ENCODE measurements around the gene TRAK1. TPM values are rescaled to one million over a fixed set of nuclear protein-coding genes. Genes with fewer than 3 reads are reported as not detected.

The TRAK1 gene
- total RNA-seq, 2 experiments from 2014 or later = 23.7 to 25.9 TPM

- Mint-ChIP-seq H3K9me3 (no peaks in the 10 kb centered on the region), H3K27me3 (no peaks in the 10 kb centered on the region), H3K4me3 (no peak overlapping the region), H3K4me1 (peaks cover 50% of the 10 kb centered on the region), H3K27ac (no peak overlapping the region), H3K36me3 (ENCODE audit: low read depth) (peaks cover 24% of the 10 kb centered on the region)
- ChIA-PET CTCF (interaction anchor here (1.3 to 4.3 kb wide), 3 partner anchors 21 to 27 kb away, joined by 3 to 28 read pairs (median 3); no protein-coding TSS in a partner anchor), POLR2A (interaction anchor here (1.1 kb wide), 1 partner anchor 9 kb away, joined by 4 read pairs; no protein-coding TSS in a partner anchor)
- no peak for DNase-seq
Observed at GRCh38 chr3:42214565-42215283, 123.6 kb downstream of the TRAK1 start.

DNA sequence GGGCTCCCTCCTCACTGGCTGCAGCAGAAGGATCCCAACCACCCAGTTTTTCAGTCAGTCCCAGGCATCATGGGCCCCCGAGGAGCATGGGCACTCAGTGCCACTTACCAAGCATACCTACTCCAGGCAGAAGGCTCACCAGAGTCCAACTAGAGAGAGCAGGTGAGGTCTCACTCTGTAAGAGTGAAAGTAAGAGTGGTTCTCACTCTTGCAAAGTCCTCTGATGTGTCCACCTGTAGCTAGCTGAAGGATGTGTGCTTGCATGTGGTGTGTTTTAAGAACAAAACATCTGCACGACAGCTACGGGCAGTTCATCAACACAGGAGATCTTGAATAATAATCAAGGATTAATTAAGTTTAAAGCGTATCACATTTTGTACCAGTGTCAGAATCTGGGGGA is 125.1 kb downstream of the TRAK1 start:
- CTCF ChIA-PET = interaction anchor here (4.3 kb wide), 1 partner anchor 25 kb away, joined by 28 read pairs; no protein-coding TSS in a partner anchor
- H3K27me3 Mint-ChIP-seq = no peaks in the 10 kb centered on the region
- no peak for DNase-seq
- peaks cover 50% of the 10 kb centered on the region for H3K4me1 Mint-ChIP-seq
- H3K27ac Mint-ChIP-seq = no peak overlapping the region
- H3K9me3 Mint-ChIP-seq = no peaks in the 10 kb centered on the region
- H3K4me3 Mint-ChIP-seq = no peak overlapping the region
- peaks cover 15% of the 10 kb centered on the region for H3K36me3 Mint-ChIP-seq (ENCODE audit: low read depth)
- POLR2A ChIA-PET = no interaction called here

GRCh38 chr3:42216931-42217333 is 125.8 kb downstream of the TRAK1 start:
- H3K27ac Mint-ChIP-seq = peak overlapping the region; percentile 36
- no peak overlapping the region for H3K4me3 Mint-ChIP-seq
- peaks cover 10% of the 10 kb centered on the region for H3K36me3 Mint-ChIP-seq (ENCODE audit: low read depth)
- peaks cover 50% of the 10 kb centered on the region for H3K4me1 Mint-ChIP-seq
- ChIA-PET CTCF (interaction anchor here (4.3 kb wide), 1 partner anchor 26 kb away, joined by 28 read pairs; no protein-coding TSS in a partner anchor), POLR2A (no interaction called here)
- H3K27me3 Mint-ChIP-seq = no peaks in the 10 kb centered on the region
- H3K9me3 Mint-ChIP-seq = no peaks in the 10 kb centered on the region
- no peak for DNase-seq

DNA sequence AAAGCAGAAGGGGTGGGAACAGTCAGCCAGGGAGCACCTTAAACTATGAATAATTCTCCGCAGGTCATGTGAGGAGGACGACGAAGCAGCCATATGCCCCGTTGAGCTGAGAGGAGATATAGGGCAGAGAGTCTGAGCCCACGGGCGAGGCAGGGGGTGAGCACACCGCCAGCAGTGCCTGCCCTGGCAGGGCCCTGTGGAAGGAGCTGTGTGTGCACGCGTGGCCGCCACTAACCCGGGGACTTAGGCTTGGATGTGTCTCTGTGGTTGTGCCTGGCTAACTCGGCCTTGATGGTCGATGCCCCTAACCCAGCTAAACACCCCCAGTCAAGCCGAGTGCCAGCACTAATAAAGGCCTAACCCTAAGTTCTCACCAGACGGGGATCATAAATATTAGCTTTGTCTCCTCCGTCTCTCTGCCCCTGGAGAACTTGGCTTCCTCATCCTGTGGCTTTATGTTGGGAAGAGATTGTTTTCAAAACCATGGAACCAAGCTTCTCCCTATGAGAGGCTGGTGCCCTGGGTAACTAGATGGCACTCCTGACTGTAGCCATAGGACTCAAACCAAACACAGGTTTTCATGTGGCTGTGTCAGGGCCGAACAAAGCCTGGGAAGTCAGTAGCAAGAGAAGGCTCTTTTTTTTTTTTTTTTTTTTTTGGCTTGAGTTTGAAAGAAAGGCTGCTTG is 129.4 kb downstream of the TRAK1 start:
- Mint-ChIP-seq H3K36me3 (ENCODE audit: low read depth) (peaks cover 16% of the 10 kb centered on the region), H3K4me1 (peaks cover 22% of the 10 kb centered on the region), H3K27me3 (no peaks in the 10 kb centered on the region), H3K4me3 (no peak overlapping the region), H3K27ac (no peak overlapping the region), H3K9me3 (no peaks in the 10 kb centered on the region)
- CTCF ChIA-PET = no interaction called here
- POLR2A ChIA-PET = no interaction called here
- DNase-seq = no peak

- ChIA-PET POLR2A (no interaction called here), CTCF (interaction anchor here (0.6 kb wide), 1 partner anchor 39 kb away, joined by 3 read pairs; no protein-coding TSS in a partner anchor)
Observed at GRCh38 chr3:42222942-42223693, 132.0 kb downstream of the TRAK1 start.

GRCh38 chr3:42224178-42224577 is 133.0 kb downstream of the TRAK1 start:
- ChIA-PET CTCF (interaction anchor here (1.1 kb wide), 1 partner anchor 23 kb away, joined by 4 read pairs; no protein-coding TSS in a partner anchor), POLR2A (no interaction called here)
- peaks cover 7% of the 10 kb centered on the region for H3K4me1 Mint-ChIP-seq
- no peak for DNase-seq
- H3K27ac Mint-ChIP-seq = no peak overlapping the region
- H3K36me3 Mint-ChIP-seq (ENCODE audit: low read depth) = peaks cover 13% of the 10 kb centered on the region
- no peak overlapping the region for H3K4me3 Mint-ChIP-seq
- H3K27me3 Mint-ChIP-seq = peaks cover 2% of the 10 kb centered on the region
- no peaks in the 10 kb centered on the region for H3K9me3 Mint-ChIP-seq

More at GRCh38 chr3:42222942-42223693, 132.0 kb downstream of the TRAK1 start:
- Mint-ChIP-seq H3K9me3 (no peaks in the 10 kb centered on the region), H3K4me3 (no peak overlapping the region), H3K36me3 (ENCODE audit: low read depth) (peaks cover 13% of the 10 kb centered on the region), H3K4me1 (peaks cover 7% of the 10 kb centered on the region), H3K27ac (no peak overlapping the region), H3K27me3 (no peaks in the 10 kb centered on the region)
- no peak for DNase-seq

- Mint-ChIP-seq H3K36me3 (ENCODE audit: low read depth) (peaks cover 13% of the 10 kb centered on the region), H3K4me3 (no peak overlapping the region), H3K9me3 (no peaks in the 10 kb centered on the region), H3K27me3 (peaks cover 5% of the 10 kb centered on the region), H3K27ac (no peak overlapping the region), H3K4me1 (peaks cover 7% of the 10 kb centered on the region)
- ChIA-PET POLR2A (no interaction called here), CTCF (interaction anchor here (1.1 kb wide), 1 partner anchor 23 kb away, joined by 4 read pairs; no protein-coding TSS in a partner anchor)
- DNase-seq = no peak
Observed at GRCh38 chr3:42224658-42225421, 133.7 kb downstream of the TRAK1 start.

DNA sequence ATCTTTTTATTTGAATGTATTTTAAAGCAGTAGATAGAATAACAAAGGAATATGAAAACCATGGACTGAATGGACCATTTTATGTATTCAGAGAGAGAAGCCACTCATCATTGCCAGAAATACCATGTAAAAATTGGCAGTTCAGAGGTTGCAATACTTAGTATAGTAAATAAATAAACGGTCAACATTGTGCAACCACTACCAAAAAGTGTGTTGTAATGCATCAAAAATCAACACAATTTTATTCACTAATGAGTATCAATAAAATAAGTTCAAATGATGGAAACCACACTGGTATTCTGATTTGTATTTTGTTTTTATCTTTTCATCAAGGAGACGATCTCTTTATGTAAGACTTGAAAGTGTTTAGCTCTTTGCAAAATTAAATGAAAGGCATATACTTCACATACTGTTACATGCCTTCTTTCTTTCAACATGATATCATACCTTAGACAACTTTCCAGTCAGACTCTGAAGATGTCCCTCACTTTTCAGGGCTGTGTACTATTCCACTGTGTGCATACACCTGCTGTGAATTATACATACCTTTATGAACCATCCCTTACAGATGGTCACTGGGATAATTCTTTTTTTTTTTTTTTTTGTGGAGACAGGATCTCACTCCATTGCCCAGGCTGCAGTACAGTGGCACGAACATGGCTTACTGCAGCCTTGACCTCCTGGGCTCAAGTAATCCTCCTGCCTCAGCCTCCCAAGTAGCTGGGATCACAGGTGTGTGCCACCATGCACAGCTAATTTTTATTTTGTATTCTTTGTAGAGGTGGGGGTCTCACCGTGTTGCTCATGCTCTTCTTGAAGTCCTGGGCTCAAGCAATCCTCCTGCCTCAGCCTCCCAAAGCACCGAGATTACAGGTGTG is 134.6 kb downstream of the TRAK1 start:
- Mint-ChIP-seq H3K27ac (no peak overlapping the region), H3K4me3 (no peak overlapping the region), H3K9me3 (no peaks in the 10 kb centered on the region), H3K27me3 (peaks cover 5% of the 10 kb centered on the region), H3K36me3 (ENCODE audit: low read depth) (peaks cover 13% of the 10 kb centered on the region), H3K4me1 (peaks cover 7% of the 10 kb centered on the region)
- DNase-seq = no peak
- CTCF ChIA-PET = no interaction called here
- POLR2A ChIA-PET = no interaction called here

- Mint-ChIP-seq H3K4me3 (no peak overlapping the region), H3K9me3 (no peaks in the 10 kb centered on the region), H3K36me3 (ENCODE audit: low read depth) (peaks cover 11% of the 10 kb centered on the region), H3K27me3 (peaks cover 5% of the 10 kb centered on the region), H3K4me1 (peaks cover 7% of the 10 kb centered on the region), H3K27ac (no peak overlapping the region)
- ChIA-PET POLR2A (no interaction called here), CTCF (no interaction called here)
- DNase-seq = no peak
Observed at GRCh38 chr3:42226470-42227425, 135.6 kb downstream of the TRAK1 start.

GRCh38 chr3:42228796-42229195 is 137.6 kb downstream of the TRAK1 start:
- Mint-ChIP-seq H3K27me3 (peaks cover 5% of the 10 kb centered on the region), H3K4me1 (peaks cover 7% of the 10 kb centered on the region), H3K27ac (no peak overlapping the region), H3K4me3 (no peak overlapping the region), H3K9me3 (no peaks in the 10 kb centered on the region), H3K36me3 (ENCODE audit: low read depth) (peaks cover 9% of the 10 kb centered on the region)
- CTCF ChIA-PET = interaction anchor here (1.1 kb wide), 1 partner anchor 37 kb away, joined by 5 read pairs; no protein-coding TSS in a partner anchor
- DNase-seq = no peak
- POLR2A ChIA-PET = no interaction called here
